Bronchial epithelial cell (primary cell): Measurements from ENCODE around the gene ID1. TPM values are rescaled to one million over a fixed set of nuclear protein-coding genes. Genes with fewer than 3 reads are reported as not detected.
"Not testable (repeated sequence)": the region's sequence is repeated elsewhere in the genome, so short reads cannot be mapped to it uniquely, and the experiment has no call there.

ENCODE experiments used
- DNase-seq: peaks from one replicate; pipeline ENCODE4 v3.0.0-alpha.2; 2010; ENCODE audit warnings: low read depth
- FAIRE-seq: peaks from 2 replicates; lab custom pipeline; 2011; peaks lifted over from hg19 to GRCh38; lab: Jason Lieb, UNC
- H3K27me3 ChIP-seq: 2 replicates; pipeline ENCODE4 v1.5.1; 2011; ENCODE audit warnings: low read length; ENCODE audit not compliant: control insufficient read depth, insufficient read depth
- H3K36me3 ChIP-seq: 2 replicates; pipeline ENCODE4 v1.5.1; 2011; ENCODE audit warnings: low read length; ENCODE audit not compliant: control insufficient read depth, insufficient read depth
- H3K4me3 ChIP-seq: 2 replicates; pipeline ENCODE4 v1.5.1; 2011; ENCODE audit warnings: mild to moderate bottlenecking, low read depth, low read length, control low read depth
- total RNA-seq: library from RNA; depleted of rRNA; stranded (reverse); fragments of >200 nt; gene quantifications from 2 replicates; pipeline ENCODE4 v1.2.1, GENCODE V29; 2014
- TF ChIP-seq, protein P1 (sequence below): IDR thresholded peaks from 2 replicates; pipeline ENCODE4 v1.5.1; 2011; ENCODE audit warnings: mild to moderate bottlenecking, moderate library complexity, low read length, control low read depth, inconsistent platforms; ENCODE audit not compliant: insufficient read depth, severe bottlenecking

ID1 gene
- total RNA-seq, 1 donor from 2014 or later: 930 TPM

DNA sequence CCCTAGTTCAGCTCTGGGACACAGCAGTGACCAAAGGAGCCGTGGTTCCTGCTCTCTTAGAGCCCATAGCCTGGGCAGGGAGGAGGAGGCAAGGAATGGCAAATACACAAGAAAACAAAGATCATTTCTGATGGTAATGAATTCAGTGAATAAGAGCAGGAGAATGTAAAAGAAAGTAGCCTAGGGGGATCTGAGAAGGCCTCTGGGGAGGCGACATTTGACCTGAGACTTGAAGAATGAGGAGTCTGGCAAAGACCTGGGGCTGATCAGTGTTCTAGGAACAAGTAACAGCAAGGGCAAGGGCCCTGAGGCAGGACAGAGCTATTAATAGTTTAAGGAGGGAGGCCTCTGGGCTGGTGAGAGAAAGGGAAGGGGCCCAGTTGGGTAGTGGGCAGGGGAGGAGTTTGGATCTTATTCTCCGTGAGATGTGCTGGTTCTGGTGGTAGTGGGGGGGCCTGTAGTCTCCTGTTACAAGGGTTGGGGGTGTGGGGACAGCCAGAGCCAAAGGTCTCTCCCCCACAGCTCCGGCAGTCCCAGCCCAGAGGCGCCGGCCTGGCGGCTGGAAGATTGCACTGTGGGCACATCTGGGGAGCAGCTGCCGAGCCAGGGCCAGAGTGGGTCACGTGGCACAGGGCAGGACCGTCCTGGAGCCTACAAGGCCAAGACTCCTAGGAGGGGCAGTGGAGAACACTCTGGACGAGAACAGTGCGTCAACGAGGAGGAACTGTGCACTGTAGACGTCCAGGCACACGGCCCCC, 9.3 kb upstream of the ID1 start:
- no peak for DNase-seq
- TF ChIP-seq, protein P1, sequence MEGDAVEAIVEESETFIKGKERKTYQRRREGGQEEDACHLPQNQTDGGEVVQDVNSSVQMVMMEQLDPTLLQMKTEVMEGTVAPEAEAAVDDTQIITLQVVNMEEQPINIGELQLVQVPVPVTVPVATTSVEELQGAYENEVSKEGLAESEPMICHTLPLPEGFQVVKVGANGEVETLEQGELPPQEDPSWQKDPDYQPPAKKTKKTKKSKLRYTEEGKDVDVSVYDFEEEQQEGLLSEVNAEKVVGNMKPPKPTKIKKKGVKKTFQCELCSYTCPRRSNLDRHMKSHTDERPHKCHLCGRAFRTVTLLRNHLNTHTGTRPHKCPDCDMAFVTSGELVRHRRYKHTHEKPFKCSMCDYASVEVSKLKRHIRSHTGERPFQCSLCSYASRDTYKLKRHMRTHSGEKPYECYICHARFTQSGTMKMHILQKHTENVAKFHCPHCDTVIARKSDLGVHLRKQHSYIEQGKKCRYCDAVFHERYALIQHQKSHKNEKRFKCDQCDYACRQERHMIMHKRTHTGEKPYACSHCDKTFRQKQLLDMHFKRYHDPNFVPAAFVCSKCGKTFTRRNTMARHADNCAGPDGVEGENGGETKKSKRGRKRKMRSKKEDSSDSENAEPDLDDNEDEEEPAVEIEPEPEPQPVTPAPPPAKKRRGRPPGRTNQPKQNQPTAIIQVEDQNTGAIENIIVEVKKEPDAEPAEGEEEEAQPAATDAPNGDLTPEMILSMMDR: no peak
- no peaks in the 10 kb centered on the region for H3K36me3 ChIP-seq
- no peaks in the 10 kb centered on the region for H3K27me3 ChIP-seq
- no peak overlapping the region for H3K4me3 ChIP-seq
- FAIRE-seq: no peak

GRCh38 chr20:31596412-31596715, 8.7 kb upstream of the ID1 start:
- H3K27me3 ChIP-seq, FAIRE-seq, H3K36me3 ChIP-seq, DNase-seq, H3K4me3 ChIP-seq: not testable (repeated sequence)

GRCh38 chr20:31596831-31597480, 8.1 kb upstream of the ID1 start:
- FAIRE-seq (no peak), DNase-seq (no peak)
- H3K4me3 ChIP-seq: no peak overlapping the region
- H3K27me3 ChIP-seq: no peaks in the 10 kb centered on the region
- H3K36me3 ChIP-seq: no peaks in the 10 kb centered on the region
- TF ChIP-seq, protein P1: no peak

DNA sequence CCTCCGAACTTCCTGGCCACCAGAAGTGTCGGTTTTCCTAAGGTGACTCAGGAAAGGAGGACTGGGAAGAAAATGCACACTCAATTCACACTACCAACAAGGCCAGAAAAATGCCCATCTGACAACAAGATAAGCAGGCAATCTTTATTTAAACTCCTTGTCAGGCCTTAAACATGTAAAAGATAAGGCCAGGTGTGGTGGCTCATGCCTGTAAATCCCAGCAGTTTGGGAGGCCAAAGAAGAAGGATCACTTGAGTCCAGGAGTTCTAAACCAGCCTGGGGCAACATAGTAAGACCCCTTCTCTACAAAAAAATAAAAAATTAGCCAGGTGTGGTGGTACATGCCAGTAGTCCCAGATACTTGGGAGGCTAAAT, 7.6 kb upstream of the ID1 start:
- TF ChIP-seq, protein P1: no peak
- DNase-seq (no peak), FAIRE-seq (no peak)
- no peaks in the 10 kb centered on the region for H3K36me3 ChIP-seq
- H3K4me3 ChIP-seq: no peak overlapping the region
- H3K27me3 ChIP-seq: no peaks in the 10 kb centered on the region

GRCh38 chr20:31602431-31602778, 2.7 kb upstream of the ID1 start:
- H3K36me3 ChIP-seq: peaks cover 7% of the 10 kb centered on the region
- DNase-seq: no peak
- FAIRE-seq: no peak
- TF ChIP-seq, protein P1: no peak
- no peaks in the 10 kb centered on the region for H3K27me3 ChIP-seq
- H3K4me3 ChIP-seq: no peak overlapping the region

- Histone ChIP-seq H3K4me3 (no peak overlapping the region), H3K27me3 (no peaks in the 10 kb centered on the region), H3K36me3 (peaks cover 7% of the 10 kb centered on the region)
- FAIRE-seq: no peak
- TF ChIP-seq, protein P1: no peak
- peak; percentile 88 for DNase-seq
Measured at GRCh38 chr20:31602779-31603441, 2.2 kb upstream of the ID1 start.
